Adipocyte (in vitro differentiated cells): ENCODE results near the gene FBXO34.

ENCODE experiments used
- DNase-seq: peaks from one replicate; pipeline ENCODE4 v3.0.0-alpha.2; 2015; ENCODE audit warnings: low read depth
- H3K27me3 ChIP-seq: replicated peaks from 2 replicates; pipeline ENCODE4 v1.7.0; 2013; ENCODE audit warnings: mild to moderate bottlenecking, low read length, moderate library complexity; ENCODE audit not compliant: control insufficient read depth, insufficient read depth
- H3K36me3 ChIP-seq: 2 replicates; pipeline ENCODE4 v1.7.0; 2013; ENCODE audit warnings: low read length, mild to moderate bottlenecking, moderate library complexity; ENCODE audit not compliant: control insufficient read depth, insufficient read depth, severe bottlenecking
- H3K4me1 ChIP-seq: 2 replicates; pipeline ENCODE4 v1.7.0; 2013; ENCODE audit warnings: mild to moderate bottlenecking, low read length, moderate library complexity; ENCODE audit not compliant: control insufficient read depth, insufficient read depth
- H3K4me3 ChIP-seq: 2 replicates; pipeline ENCODE4 v1.7.0; 2013; ENCODE audit warnings: mild to moderate bottlenecking, low read length, moderate library complexity
- H3K9ac ChIP-seq: 2 replicates; pipeline ENCODE4 v1.7.0; 2013; ENCODE audit warnings: mild to moderate bottlenecking, low read length, moderate library complexity
- H3K9me3 ChIP-seq: 2 replicates; pipeline ENCODE4 v1.7.0; 2013; ENCODE audit warnings: mild to moderate bottlenecking, low read length, moderate library complexity; ENCODE audit not compliant: control insufficient read depth

The FBXO34 gene

DNA sequence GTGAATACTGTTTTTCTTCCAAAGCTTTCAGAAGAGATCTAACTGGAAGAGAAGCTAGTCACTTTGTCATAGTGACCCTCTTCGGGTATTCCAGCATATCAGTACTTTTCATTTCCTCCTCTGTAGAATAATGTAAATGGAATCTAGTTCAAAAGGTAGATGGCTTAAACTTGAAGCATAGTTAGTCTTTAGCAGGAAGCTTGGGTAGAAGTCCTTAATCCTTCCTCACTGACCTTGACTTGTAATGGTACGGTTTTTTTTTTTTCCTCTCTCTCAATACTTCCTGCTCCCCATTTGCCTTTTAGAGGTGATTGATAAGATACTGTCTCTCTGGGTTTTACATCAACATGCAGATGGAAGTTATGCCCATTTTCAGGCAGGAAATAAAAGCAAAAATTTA lies 1.7 kb downstream of the FBXO34 start:
- Histone ChIP-seq H3K4me3 (peak overlapping the region; percentile 100), H3K9me3 (no peaks in the 10 kb centered on the region), H3K4me1 (peaks cover 32% of the 10 kb centered on the region), H3K36me3 (no peaks in the 10 kb centered on the region), H3K9ac (peak overlapping the region; percentile 94), H3K27me3 (no peaks in the 10 kb centered on the region)
- no peak for DNase-seq

DNA sequence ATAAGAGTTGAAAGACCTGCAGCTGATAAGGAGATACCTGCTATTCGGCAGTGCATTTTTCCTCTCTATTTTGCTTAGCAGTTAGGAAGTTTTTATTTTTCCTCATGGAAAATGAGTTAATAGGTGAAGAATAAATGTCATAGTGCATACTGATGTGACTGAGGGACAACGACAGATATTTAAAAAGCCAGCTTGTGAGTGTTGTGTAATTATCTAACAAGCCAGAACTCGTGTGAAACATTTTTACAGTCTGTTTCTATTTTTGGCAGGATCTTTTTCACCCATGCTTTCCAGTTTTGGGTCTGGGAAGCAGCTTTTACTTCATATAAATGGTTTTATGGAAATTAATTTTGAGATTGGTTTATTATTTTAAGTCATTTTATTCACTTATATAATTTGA lies 2.9 kb downstream of the FBXO34 start:
- H3K4me3 ChIP-seq = peak overlapping the region; percentile 100
- H3K9ac ChIP-seq = peak overlapping the region; percentile 28
- no peaks in the 10 kb centered on the region for H3K27me3 ChIP-seq
- no peak for DNase-seq
- peaks cover 31% of the 10 kb centered on the region for H3K4me1 ChIP-seq
- H3K36me3 ChIP-seq = no peaks in the 10 kb centered on the region
- H3K9me3 ChIP-seq = no peaks in the 10 kb centered on the region

GRCh38 chr14:55274751-55275150 lies 3.5 kb downstream of the FBXO34 start:
- Histone ChIP-seq H3K9me3 (no peaks in the 10 kb centered on the region), H3K4me1 (peaks cover 31% of the 10 kb centered on the region), H3K27me3 (no peaks in the 10 kb centered on the region), H3K36me3 (no peaks in the 10 kb centered on the region), H3K9ac (peak overlapping the region; percentile 28), H3K4me3 (peak overlapping the region; percentile 100)
- peak; percentile 53 for DNase-seq

- no peak overlapping the region for H3K9ac ChIP-seq
- H3K4me3 ChIP-seq = no peak overlapping the region
- no peak for DNase-seq
Observed at GRCh38 chr14:55276736-55277135, 5.5 kb downstream of the FBXO34 start.

DNA sequence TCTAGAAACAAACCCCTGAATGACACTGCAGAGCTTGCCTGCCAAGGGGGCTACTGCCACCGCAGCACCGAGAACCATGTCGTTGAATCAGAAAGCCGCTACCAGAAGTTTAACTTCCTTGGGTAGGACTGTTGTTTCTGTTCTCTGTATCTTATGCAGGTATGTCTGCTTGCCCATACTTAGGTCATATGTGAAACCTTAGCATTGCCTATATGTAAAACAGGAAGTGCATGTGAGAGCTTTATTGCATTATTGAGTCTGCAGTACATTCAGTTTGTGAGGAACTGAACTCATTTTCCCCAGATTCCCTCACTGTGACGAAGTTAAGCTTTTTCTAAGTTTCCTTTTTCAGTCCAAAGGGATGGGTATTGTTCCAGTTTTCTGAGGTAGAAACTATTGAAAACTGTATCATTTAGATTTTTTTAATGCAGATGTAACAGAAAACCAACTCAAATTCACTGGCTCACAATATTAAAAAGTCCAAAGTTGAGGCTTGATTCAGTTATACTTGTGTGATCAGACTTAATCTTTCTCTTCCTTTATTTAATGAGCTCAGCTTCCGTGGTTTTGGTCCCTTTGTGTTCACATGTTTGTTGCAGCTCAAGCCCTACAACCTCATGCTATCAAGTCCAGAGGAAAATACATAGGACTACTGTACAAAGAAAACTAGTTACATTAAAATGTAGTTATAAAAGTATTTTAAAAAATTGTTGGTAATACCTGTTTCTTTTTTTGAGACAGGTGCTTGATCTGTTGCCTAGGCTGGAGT lies 6.9 kb downstream of the FBXO34 start:
- DNase-seq = no peak
- H3K4me3 ChIP-seq = no peak overlapping the region
- no peaks in the 10 kb centered on the region for H3K9me3 ChIP-seq
- H3K27me3 ChIP-seq = no peaks in the 10 kb centered on the region
- peaks cover 33% of the 10 kb centered on the region for H3K4me1 ChIP-seq
- H3K9ac ChIP-seq = no peak overlapping the region
- no peaks in the 10 kb centered on the region for H3K36me3 ChIP-seq

More at GRCh38 chr14:55276736-55277135, 5.5 kb downstream of the FBXO34 start:
- H3K36me3 ChIP-seq = no peaks in the 10 kb centered on the region
- H3K27me3 ChIP-seq = no peaks in the 10 kb centered on the region
- H3K4me1 ChIP-seq = peaks cover 31% of the 10 kb centered on the region
- H3K9me3 ChIP-seq = no peaks in the 10 kb centered on the region

DNA sequence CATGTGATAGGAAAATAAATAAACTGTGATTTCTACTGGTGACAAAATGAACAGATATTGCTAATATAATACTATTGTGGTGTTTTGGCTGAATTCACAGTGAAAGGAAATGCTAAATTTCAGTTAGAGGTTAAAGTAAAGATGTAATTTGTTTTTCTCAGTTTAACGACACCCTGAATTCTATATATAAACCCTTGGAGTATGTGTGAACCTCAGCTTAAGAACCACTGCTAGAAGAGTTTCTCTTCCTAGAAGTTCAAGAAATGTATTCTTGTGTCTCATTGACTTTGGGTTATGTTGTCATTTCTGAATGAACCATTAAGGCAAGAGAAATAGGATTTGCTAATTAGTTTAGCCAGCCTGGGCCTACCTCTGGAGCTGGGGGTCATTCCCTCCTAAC lies 8.2 kb downstream of the FBXO34 start:
- H3K36me3 ChIP-seq = no peaks in the 10 kb centered on the region

DNA sequence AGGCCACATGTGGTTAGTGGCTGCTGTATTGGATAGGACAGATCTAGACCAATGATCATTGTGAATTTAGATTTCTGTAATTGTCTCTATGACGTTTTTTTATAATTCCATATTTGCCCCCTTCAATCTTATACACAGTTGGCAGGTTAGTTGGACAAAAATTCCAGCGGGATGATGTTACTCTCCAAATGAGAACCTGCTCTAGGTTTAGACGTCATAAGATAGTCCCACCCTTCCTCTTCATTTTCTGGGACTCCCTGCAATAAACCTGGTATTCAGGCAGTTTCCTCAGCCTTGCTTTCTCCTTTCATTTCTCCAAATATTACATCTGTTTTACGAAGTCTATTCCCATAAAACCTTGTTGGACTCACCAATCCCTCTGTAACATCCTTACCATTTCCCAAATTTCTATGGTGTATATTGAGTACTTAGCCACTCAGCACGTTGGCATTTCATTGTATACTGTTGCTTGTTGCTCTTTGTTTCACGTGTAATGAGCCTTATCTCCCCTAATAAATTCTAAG lies 10.2 kb downstream of the FBXO34 start:
- no peaks in the 10 kb centered on the region for H3K27me3 ChIP-seq
- no peak for DNase-seq
- H3K36me3 ChIP-seq = no peaks in the 10 kb centered on the region
- no peaks in the 10 kb centered on the region for H3K9me3 ChIP-seq
- H3K4me3 ChIP-seq = no peak overlapping the region
- peaks cover 12% of the 10 kb centered on the region for H3K4me1 ChIP-seq
- no peak overlapping the region for H3K9ac ChIP-seq

More for the DNA sequence above, 8.2 kb downstream of the FBXO34 start:
- Histone ChIP-seq H3K27me3 (no peaks in the 10 kb centered on the region), H3K4me1 (peaks cover 23% of the 10 kb centered on the region), H3K9ac (no peak overlapping the region), H3K9me3 (no peaks in the 10 kb centered on the region), H3K4me3 (no peak overlapping the region)
- DNase-seq = no peak

- no peaks in the 10 kb centered on the region for H3K27me3 ChIP-seq
- peaks cover 12% of the 10 kb centered on the region for H3K4me1 ChIP-seq
- H3K4me3 ChIP-seq = no peak overlapping the region
- H3K9ac ChIP-seq = no peak overlapping the region
- H3K9me3 ChIP-seq = no peaks in the 10 kb centered on the region
- H3K36me3 ChIP-seq = no peaks in the 10 kb centered on the region
- DNase-seq = no peak
Observed at GRCh38 chr14:55285048-55285652, 13.9 kb downstream of the FBXO34 start.

DNA sequence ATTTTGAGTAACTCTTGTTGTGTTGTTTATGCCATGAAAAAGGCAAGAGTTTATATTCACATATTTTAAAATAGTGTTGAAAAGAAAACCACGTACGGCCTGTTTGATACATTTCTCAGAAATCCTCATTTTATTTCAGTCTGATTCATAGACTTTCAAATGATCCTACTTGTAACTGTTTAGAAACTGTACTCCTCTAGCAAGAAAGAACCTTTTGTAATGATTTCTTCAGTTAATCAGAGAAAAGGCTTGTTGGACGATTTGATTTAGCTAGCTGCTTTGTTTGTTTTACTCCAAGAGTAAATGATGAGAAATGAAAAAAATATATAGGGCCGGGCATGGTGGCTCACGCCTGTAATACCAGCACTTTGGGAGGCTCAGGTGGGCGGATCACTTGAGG lies 17.2 kb downstream of the FBXO34 start:
- Histone ChIP-seq H3K4me1 (peaks cover 2% of the 10 kb centered on the region), H3K9ac (no peak overlapping the region), H3K36me3 (no peaks in the 10 kb centered on the region), H3K27me3 (no peaks in the 10 kb centered on the region), H3K9me3 (no peaks in the 10 kb centered on the region), H3K4me3 (no peak overlapping the region)
- no peak for DNase-seq

- H3K9ac ChIP-seq = no peak overlapping the region
- no peaks in the 10 kb centered on the region for H3K27me3 ChIP-seq
- DNase-seq = no peak
Observed at GRCh38 chr14:55291480-55292081, 20.4 kb downstream of the FBXO34 start.

DNA sequence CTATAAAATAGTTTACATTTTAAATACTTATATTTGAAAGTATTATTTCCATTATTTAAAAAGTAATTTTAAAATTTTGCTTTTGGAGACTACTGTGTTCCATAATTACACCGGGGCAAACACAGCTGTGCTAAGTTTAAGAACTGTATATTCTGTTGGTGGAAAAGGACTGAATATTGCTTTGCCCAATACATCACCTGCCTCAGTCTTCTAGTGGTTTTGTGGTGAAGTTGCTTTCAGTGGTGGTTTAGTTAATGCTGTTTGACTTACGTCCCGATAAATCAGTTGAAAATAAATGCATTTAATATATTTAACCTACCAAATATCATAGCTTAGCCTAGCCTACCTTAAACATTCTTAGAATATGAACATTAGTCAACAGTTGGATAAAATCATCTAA lies 23.4 kb downstream of the FBXO34 start:
- H3K36me3 ChIP-seq = peaks cover 7% of the 10 kb centered on the region
- DNase-seq = no peak
- no peak overlapping the region for H3K4me3 ChIP-seq
- no peaks in the 10 kb centered on the region for H3K9me3 ChIP-seq
- H3K9ac ChIP-seq = no peak overlapping the region
- no peaks in the 10 kb centered on the region for H3K4me1 ChIP-seq
- H3K27me3 ChIP-seq = no peaks in the 10 kb centered on the region

More at GRCh38 chr14:55291480-55292081, 20.4 kb downstream of the FBXO34 start:
- H3K4me3 ChIP-seq = no peak overlapping the region
- no peaks in the 10 kb centered on the region for H3K9me3 ChIP-seq
- no peaks in the 10 kb centered on the region for H3K36me3 ChIP-seq
- H3K4me1 ChIP-seq = no peaks in the 10 kb centered on the region
